SK-N-MC (cell line): Measurements from ENCODE around the gene ARCN1.

Experiments used
- EZH2 ChIP-seq: fragments of 200-600 bp; sonication (generic); IDR thresholded peaks from one replicate; pipeline ENCODE4 v1.6.1; 2017; ENCODE audit warnings: antibody characterized with exemption
- POLR2AphosphoS5 ChIP-seq: IDR thresholded peaks from 2 replicates; pipeline ENCODE4 v1.6.1; 2012; ENCODE audit warnings: mild to moderate bottlenecking, low read depth, low read length, borderline replicate concordance

GRCh38 chr11:118581057-118581456, 8.8 kb downstream of the ARCN1 start:
- TF ChIP-seq POLR2AphosphoS5, result no peak
- no peak for TF ChIP-seq EZH2
